Heart left ventricle (tissue), 13 donors: ENCODE results near the gene CXCL16.

Experiments used
- CTCF ChIP-seq, 12 donors: fragments of 200-600 bp; sonication (generic) in 4 of 12; IDR thresholded peaks; one replicate each; pipeline versions ENCODE4 v1.5.0 to v1.8.0; 2018 to 2022; ENCODE audit warnings: antibody characterized with exemption in 12 of 12, mild to moderate bottlenecking in 5 of 12
- POLR2A ChIP-seq, 2 donors: fragments of 450-650 bp; IDR thresholded peaks; one replicate each; pipeline ENCODE4 v1.6.1; 2017; ENCODE audit warnings: antibody characterized with exemption in 2 of 2, mild to moderate bottlenecking in 2 of 2, moderate library complexity in 2 of 2
- donor health status: ischemic (EF 13 %, LVEDD 7.1; RV severe dilation, severe dysfunction).
- donor health status: DM: no; HTN: yes; CAD: no.
- donor health status: DM: no; HTN: no; CAD: no.
- donor health status: ischemic (EF 25% LVEDD 6.9; RV normal size, moderate dysfunction).
- donor health status: ischemic (EF 25% LVEDD 5.7; RV mildly dilated, moderate dysfunction).
- donor health status: ischemic (EF 35%, LVEDD 5.7; RV mildly dilated, moderate dysfunction).
- donor health status: nonischemic (EF 11% LVEDD 7.7; RV severe dilation, severe dysfunction).
- donor health status: DM: yes; HTN: yes; CAD: no.
- donor health status: PGD.
- donor health status: ischemic (EF 29% LVEDD 5.4; RV normal size, mild dysfunction).
- donor health status: nonischemic (EF 23%, LVEDD 6.1; RV moderate dilation, normal function).

DNA sequence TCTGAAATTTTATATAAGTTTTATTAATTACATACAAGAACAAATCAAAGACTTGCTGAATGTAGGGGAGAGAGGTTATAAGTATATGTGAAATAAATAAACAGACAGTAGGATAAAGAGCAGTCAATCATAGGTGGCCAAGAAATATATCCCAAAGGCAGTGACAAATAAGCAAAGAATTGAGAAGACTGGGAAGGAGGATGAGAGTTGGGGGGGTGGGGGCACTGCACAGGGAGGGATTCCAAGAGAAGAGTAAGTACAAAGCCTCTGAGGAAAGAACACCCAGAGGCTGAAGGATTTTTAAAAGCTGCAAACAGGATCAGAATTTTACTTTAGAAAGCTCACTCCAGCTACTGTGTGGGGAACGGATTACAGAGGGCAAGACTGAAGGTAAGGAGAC lies 38.6 kb downstream of the CXCL16 start:
- TF ChIP-seq CTCF (IDR thresholded peaks at IDR 0.05) = no peak
- TF ChIP-seq POLR2A (IDR thresholded peaks at IDR 0.05) = no peak
